Body of pancreas (tissue), 4 donors: Measurements from ENCODE around the gene CCDC93. TPM values are rescaled to one million over a fixed set of nuclear protein-coding genes. Genes with fewer than 3 reads are reported as not detected.
A peak's percentile ranks its signal among the peaks of the same experiment; 100 is the strongest.

Experiments used
- ATAC-seq: fragments of 150-250 bp; one replicate; pipeline ENCODE4 v1.9.1; 2016
- DNase-seq, 4 donors: peaks; one replicate each; pipeline ENCODE4 v3.0.0-alpha.2; 2019
- H3K27ac ChIP-seq, 4 donors: fragments of 200-600 bp; sonication (generic); 1 replicate in 3 of 4; 2 replicates in 1 of 4; pipeline versions ENCODE4 v1.5.1 to v1.6.1; 2016 to 2019; ENCODE audit warnings: mild to moderate bottlenecking in 1 of 4, mixed read lengths in 1 of 4, moderate library complexity in 1 of 4
- H3K27me3 ChIP-seq, 2 donors: fragments of 200-600 bp; sonication (generic); one replicate each; pipeline ENCODE4 v1.6.0; 2016; ENCODE audit warnings: mild to moderate bottlenecking in 1 of 2
- H3K36me3 ChIP-seq, 2 donors: fragments of 200-600 bp; sonication (generic); replicated peaks in 1 of 2; 2 replicates each; pipeline ENCODE4 v1.5.1; 2016; ENCODE audit warnings: low read depth in 2 of 2; ENCODE audit not compliant: insufficient read depth in 1 of 2
- H3K4me1 ChIP-seq: fragments of 200-600 bp; sonication (generic); one replicate; pipeline ENCODE4 v1.6.0; 2016
- H3K4me3 ChIP-seq, 2 donors: fragments of 200-600 bp; sonication (generic); 1 replicate in 1 of 2; 2 replicates in 1 of 2; pipeline ENCODE4 v1.5.1; 2016 to 2019
- H3K9me3 ChIP-seq, 3 donors: fragments of 200-600 bp; sonication (generic); 1 replicate in 2 of 3; 2 replicates in 1 of 3; pipeline ENCODE4 v1.5.1; 2016
- CTCF ChIP-seq, 7 experiments: fragments of 450-650 bp in 4 of 7; fragments of 200-600 bp in 3 of 7; sonication (generic) in 3 of 7; IDR thresholded peaks; one replicate each; pipeline ENCODE4 v1.5.1; 2016 to 2019; ENCODE audit warnings: antibody characterized with exemption in 7 of 7
- POLR2A ChIP-seq, 3 donors: fragments of 450-650 bp; IDR thresholded peaks; one replicate each; pipeline ENCODE4 v1.6.1; 2016; ENCODE audit warnings: antibody characterized with exemption in 3 of 3, mild to moderate bottlenecking in 2 of 3
- WGBS, 2 donors: methylation state at CpG; one replicate each; pipeline ENCODE4 v1.1.5; 2017; 5-methylcytosine and 5-hydroxymethylcytosine counted together
- intact Hi-C: fragments of 100-400 bp; cut with DNase I; formaldehyde crosslinking; loops from one replicate; pipeline ENCODE4 v1.15.1; 2023
- total RNA-seq, 2 donors: library from RNA; depleted of rRNA; stranded (reverse); fragments of >200 nt; gene quantifications; one replicate each; pipeline ENCODE4 v1.1.0, GENCODE V29; 2016

CCDC93 gene
- total RNA-seq, 2 donors from 2014 or later = 27.0 to 36.6 TPM

- TF ChIP-seq POLR2A (IDR thresholded peaks at IDR 0.05) (no peak), CTCF (IDR thresholded peaks at IDR 0.05) (no peak)
- intact Hi-C loops = no loop called here
- peak; percentile 44 for ATAC-seq
These were observed 36.5 kb upstream of the CCDC93 start for GRCh38 chr2:118050386-118050785.

GRCh38 chr2:118049816-118050140 lies 35.9 kb upstream of the CCDC93 start:
- no peak for TF ChIP-seq POLR2A (IDR thresholded peaks at IDR 0.05)
- Histone ChIP-seq H3K27me3 (no peaks in the 10 kb centered on the region), H3K27ac (peak overlapping the region in 1 of 4 donors; percentile 15), H3K4me1 (peaks cover 20% of the 10 kb centered on the region), H3K9me3 (no peaks in the 10 kb centered on the region), H3K4me3 (no peak overlapping the region), H3K36me3 (no peaks in the 10 kb centered on the region)
- intact Hi-C loops = no loop called here
- DNase-seq (no peak), ATAC-seq (no peak)

More at GRCh38 chr2:118050386-118050785, 36.5 kb upstream of the CCDC93 start:
- WGBS, 2 donors = 48 to 49% methylated on average over 3 of the region's 3 CpGs
- DNase-seq = no peak
- no peaks in the 10 kb centered on the region for H3K36me3 ChIP-seq
- no peaks in the 10 kb centered on the region for H3K9me3 ChIP-seq
- no peak overlapping the region for H3K4me3 ChIP-seq
- no peaks in the 10 kb centered on the region for H3K27me3 ChIP-seq
- H3K27ac ChIP-seq = peak overlapping the region in 2 of 4 donors; percentile 15 to 33
- H3K4me1 ChIP-seq = peaks cover 20% of the 10 kb centered on the region

GRCh38 chr2:118049140-118049815 lies 35.4 kb upstream of the CCDC93 start:
- DNase-seq (no peak), ATAC-seq (no peak)
- intact Hi-C loops = no loop called here
- Histone ChIP-seq H3K9me3 (no peaks in the 10 kb centered on the region), H3K36me3 (no peaks in the 10 kb centered on the region), H3K4me1 (peaks cover 20% of the 10 kb centered on the region), H3K4me3 (no peak overlapping the region), H3K27ac (peak overlapping the region in 1 of 4 donors; percentile 15), H3K27me3 (no peaks in the 10 kb centered on the region)
- no peak for TF ChIP-seq POLR2A (IDR thresholded peaks at IDR 0.05)
- TF ChIP-seq CTCF (IDR thresholded peaks at IDR 0.05) = no peak
- WGBS, 2 donors = 74 to 77% methylated on average over 3 of the region's 3 CpGs

GRCh38 chr2:118048401-118048800 lies 34.5 kb upstream of the CCDC93 start:
- Histone ChIP-seq H3K9me3 (no peaks in the 10 kb centered on the region), H3K4me3 (no peak overlapping the region), H3K27me3 (no peaks in the 10 kb centered on the region), H3K27ac (no peak overlapping the region), H3K36me3 (no peaks in the 10 kb centered on the region), H3K4me1 (peaks cover 20% of the 10 kb centered on the region)
- DNase-seq (no peak), ATAC-seq (no peak)
- intact Hi-C loops = no loop called here
- no peak for TF ChIP-seq POLR2A (IDR thresholded peaks at IDR 0.05)
- no peak for TF ChIP-seq CTCF (IDR thresholded peaks at IDR 0.05)
- WGBS, 2 donors = 90 to 92% methylated on average over 3 of the region's 3 CpGs

- intact Hi-C loops = no loop called here
- no peaks in the 10 kb centered on the region for H3K27me3 ChIP-seq
- H3K36me3 ChIP-seq = no peaks in the 10 kb centered on the region
- WGBS, 2 donors = 34 to 36% methylated on average over 3 of the region's 3 CpGs
- no peak overlapping the region for H3K4me3 ChIP-seq
- peaks cover 20% of the 10 kb centered on the region for H3K4me1 ChIP-seq
- no peaks in the 10 kb centered on the region for H3K9me3 ChIP-seq
- DNase-seq = no peak
- peak overlapping the region in 1 of 4 donors; percentile 49 for H3K27ac ChIP-seq
- TF ChIP-seq CTCF (IDR thresholded peaks at IDR 0.05) = peak in 1 of 7 experiments; percentile 13
- TF ChIP-seq POLR2A (IDR thresholded peaks at IDR 0.05) = no peak
- ATAC-seq = peak; percentile 87
These were observed 33.5 kb upstream of the CCDC93 start for GRCh38 chr2:118047380-118047826.
